ENCODE measurements around the gene KCNA10. TPM values are rescaled to one million over a fixed set of nuclear protein-coding genes. Genes with fewer than 3 reads are reported as not detected.

Gene KCNA10
- polyA plus RNA-seq, 1 donor (not counting 4 experiments of a cell fraction or from before 2014, with no cell fraction given) = not detected

DNA sequence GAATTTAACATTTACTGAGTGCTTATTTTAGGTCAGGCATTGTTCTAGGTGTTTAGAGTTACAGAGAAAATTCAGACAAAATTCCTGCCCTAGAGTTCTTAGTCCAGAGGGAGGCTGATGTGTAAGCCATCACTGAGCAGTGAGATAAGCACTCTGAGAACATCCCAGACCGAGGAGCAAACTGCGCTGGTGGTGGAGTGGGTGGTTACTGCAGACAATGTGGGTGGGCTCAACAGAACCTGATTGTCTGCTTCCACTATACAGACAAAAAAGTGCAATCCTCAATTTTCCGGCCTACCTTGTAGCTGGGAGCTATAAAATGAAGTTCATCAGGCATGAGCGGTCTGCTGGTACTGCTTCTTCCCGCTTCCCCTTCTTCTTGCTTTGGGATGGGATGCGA is 44.5 kb downstream of the KCNA10 start:
- dilution Hi-C loops (cut with MboI; ENCODE audit: extremely low pct_ligation_motif_present, low sequenced_read_pairs) = no loop called here
- no peak for FAIRE-seq
- Histone ChIP-seq H3K27me3 (ENCODE audit: control insufficient read depth, extremely low read depth, insufficient read depth, low read length) (no peaks in the 10 kb centered on the region), H3K4me3 (ENCODE audit: control insufficient read depth in 2 of 3, extremely low read depth in 1 of 3, insufficient read depth in 2 of 3, low read depth in 1 of 3, low read length in 3 of 3) (no peak overlapping the region), H3K36me3 (ENCODE audit: control insufficient read depth in 2 of 2, extremely low read depth in 1 of 2, insufficient read depth in 2 of 2, low read length in 2 of 2) (no peaks in the 10 kb centered on the region), H4K20me1 (ENCODE audit: control insufficient read depth, extremely low read depth, insufficient read depth, low read length) (no peaks in the 10 kb centered on the region), H3K9me3 (ENCODE audit: control insufficient read depth, low read depth, low read length) (no peaks in the 10 kb centered on the region), H3K9me1 (ENCODE audit: control insufficient read depth, extremely low read depth, insufficient read depth, low read length) (no peaks in the 10 kb centered on the region), H3K27ac (ENCODE audit: control insufficient read depth, insufficient read depth, low read length) (no peak overlapping the region), H3K4me1 (ENCODE audit: control insufficient read depth, extremely low read depth, insufficient read depth, low read length) (peaks cover 38% of the 10 kb centered on the region), H2AFZ (ENCODE audit: control insufficient read depth, low read length) (no peak overlapping the region), H3K9ac (ENCODE audit: control insufficient read depth, extremely low read depth, insufficient read depth, low read length) (no peak overlapping the region), H3K79me2 (ENCODE audit: control insufficient read depth, insufficient read depth, low read length) (no peaks in the 10 kb centered on the region), H3K4me2 (ENCODE audit: control insufficient read depth, extremely low read depth, insufficient read depth, low read depth, low read length) (no peak overlapping the region)
- TF ChIP-seq, protein P1, sequence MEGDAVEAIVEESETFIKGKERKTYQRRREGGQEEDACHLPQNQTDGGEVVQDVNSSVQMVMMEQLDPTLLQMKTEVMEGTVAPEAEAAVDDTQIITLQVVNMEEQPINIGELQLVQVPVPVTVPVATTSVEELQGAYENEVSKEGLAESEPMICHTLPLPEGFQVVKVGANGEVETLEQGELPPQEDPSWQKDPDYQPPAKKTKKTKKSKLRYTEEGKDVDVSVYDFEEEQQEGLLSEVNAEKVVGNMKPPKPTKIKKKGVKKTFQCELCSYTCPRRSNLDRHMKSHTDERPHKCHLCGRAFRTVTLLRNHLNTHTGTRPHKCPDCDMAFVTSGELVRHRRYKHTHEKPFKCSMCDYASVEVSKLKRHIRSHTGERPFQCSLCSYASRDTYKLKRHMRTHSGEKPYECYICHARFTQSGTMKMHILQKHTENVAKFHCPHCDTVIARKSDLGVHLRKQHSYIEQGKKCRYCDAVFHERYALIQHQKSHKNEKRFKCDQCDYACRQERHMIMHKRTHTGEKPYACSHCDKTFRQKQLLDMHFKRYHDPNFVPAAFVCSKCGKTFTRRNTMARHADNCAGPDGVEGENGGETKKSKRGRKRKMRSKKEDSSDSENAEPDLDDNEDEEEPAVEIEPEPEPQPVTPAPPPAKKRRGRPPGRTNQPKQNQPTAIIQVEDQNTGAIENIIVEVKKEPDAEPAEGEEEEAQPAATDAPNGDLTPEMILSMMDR (optimal IDR thresholded peaks at IDR 0.05 in 1 of 3, IDR thresholded peaks at IDR 0.05 in 1 of 3, conservative IDR thresholded peaks at IDR 0.05 in 1 of 3; ENCODE audit: extremely low read depth in 1 of 3, insufficient read depth in 2 of 3, low read length in 3 of 3) = no peak
- no peak for TF ChIP-seq EZH2 (IDR thresholded peaks at IDR 0.05; ENCODE audit: low read length)
- DNase-seq (ENCODE audit: low read depth, low spot score) = no peak

GRCh38 chr1:110472546-110472945 is 46.4 kb downstream of the KCNA10 start:
- H3K9me1 ChIP-seq (ENCODE audit: control insufficient read depth, extremely low read depth, insufficient read depth, low read length) = no peaks in the 10 kb centered on the region
- no peak overlapping the region for H3K4me2 ChIP-seq (ENCODE audit: control insufficient read depth, extremely low read depth, insufficient read depth, low read depth, low read length)
- FAIRE-seq (no peak), DNase-seq (ENCODE audit: low read depth, low spot score) (no peak)
- H2AFZ ChIP-seq (ENCODE audit: control insufficient read depth, low read length) = no peak overlapping the region
- no peak overlapping the region for H3K27ac ChIP-seq (ENCODE audit: control insufficient read depth, insufficient read depth, low read length)
- no peaks in the 10 kb centered on the region for H3K36me3 ChIP-seq (ENCODE audit: control insufficient read depth in 2 of 2, extremely low read depth in 1 of 2, insufficient read depth in 2 of 2, low read length in 2 of 2)
- dilution Hi-C loops (cut with MboI; ENCODE audit: extremely low pct_ligation_motif_present, low sequenced_read_pairs) = no loop called here
- H3K9ac ChIP-seq (ENCODE audit: control insufficient read depth, extremely low read depth, insufficient read depth, low read length) = no peak overlapping the region
- TF ChIP-seq, protein P1 (optimal IDR thresholded peaks at IDR 0.05 in 1 of 3, IDR thresholded peaks at IDR 0.05 in 1 of 3, conservative IDR thresholded peaks at IDR 0.05 in 1 of 3; ENCODE audit: extremely low read depth in 1 of 3, insufficient read depth in 2 of 3, low read length in 3 of 3) = no peak
- TF ChIP-seq EZH2 (IDR thresholded peaks at IDR 0.05; ENCODE audit: low read length) = no peak
- H3K27me3 ChIP-seq (ENCODE audit: control insufficient read depth, extremely low read depth, insufficient read depth, low read length) = no peaks in the 10 kb centered on the region
- H4K20me1 ChIP-seq (ENCODE audit: control insufficient read depth, extremely low read depth, insufficient read depth, low read length) = no peaks in the 10 kb centered on the region
- no peaks in the 10 kb centered on the region for H3K79me2 ChIP-seq (ENCODE audit: control insufficient read depth, insufficient read depth, low read length)
- no peaks in the 10 kb centered on the region for H3K9me3 ChIP-seq (ENCODE audit: control insufficient read depth, low read depth, low read length)
- no peak overlapping the region for H3K4me3 ChIP-seq (ENCODE audit: control insufficient read depth in 2 of 3, extremely low read depth in 1 of 3, insufficient read depth in 2 of 3, low read depth in 1 of 3, low read length in 3 of 3)
- H3K4me1 ChIP-seq (ENCODE audit: control insufficient read depth, extremely low read depth, insufficient read depth, low read length) = peaks cover 26% of the 10 kb centered on the region

Measured in keratinocyte (primary cell).